HCEC 1CT (cell line): ENCODE measurements around the gene PAK5.

ENCODE experiments used
- DNase-seq: peaks from one replicate; pipeline ENCODE4 v3.0.0-alpha.2; 2017

The PAK5 gene

DNA sequence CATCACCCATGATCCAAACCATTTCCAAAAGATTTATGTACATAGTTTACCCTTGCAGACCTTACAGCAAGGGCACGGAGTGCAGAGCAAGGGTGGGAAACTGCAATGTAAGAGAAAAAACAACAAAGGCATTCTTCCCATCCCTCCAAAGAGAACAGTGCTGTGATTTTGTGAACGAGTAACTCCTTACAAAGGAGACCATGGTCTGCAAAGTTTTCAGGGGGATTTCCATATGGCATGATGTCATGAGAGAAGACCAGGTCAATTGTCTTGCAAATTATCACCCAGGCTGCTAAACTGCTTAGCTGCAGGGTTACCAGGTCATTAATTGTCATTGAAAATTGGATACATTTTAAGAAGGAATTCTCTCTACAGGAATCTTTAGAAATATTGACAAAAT lies 266.2 kb downstream of the PAK5 start:
- DNase-seq: no peak

DNA sequence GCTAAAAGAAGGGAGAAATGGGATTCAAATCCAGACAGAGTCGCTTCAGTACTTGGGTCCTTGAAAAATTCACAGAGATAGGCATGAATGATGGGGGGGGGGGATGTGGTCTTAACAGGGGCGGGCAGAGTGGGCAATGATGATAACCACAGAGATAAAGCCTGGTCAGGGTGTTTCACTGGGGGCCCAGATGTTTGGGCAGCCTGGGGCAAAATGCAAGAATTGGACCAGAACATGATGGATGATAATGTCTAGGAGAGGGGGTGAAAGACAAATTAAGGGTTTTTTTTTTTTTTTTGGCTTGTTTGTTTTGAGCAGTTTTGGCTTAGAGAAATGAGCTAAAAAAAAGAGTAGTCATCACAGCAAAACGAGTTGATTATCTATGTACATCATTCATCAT lies 267.1 kb downstream of the PAK5 start:
- no peak for DNase-seq

DNA sequence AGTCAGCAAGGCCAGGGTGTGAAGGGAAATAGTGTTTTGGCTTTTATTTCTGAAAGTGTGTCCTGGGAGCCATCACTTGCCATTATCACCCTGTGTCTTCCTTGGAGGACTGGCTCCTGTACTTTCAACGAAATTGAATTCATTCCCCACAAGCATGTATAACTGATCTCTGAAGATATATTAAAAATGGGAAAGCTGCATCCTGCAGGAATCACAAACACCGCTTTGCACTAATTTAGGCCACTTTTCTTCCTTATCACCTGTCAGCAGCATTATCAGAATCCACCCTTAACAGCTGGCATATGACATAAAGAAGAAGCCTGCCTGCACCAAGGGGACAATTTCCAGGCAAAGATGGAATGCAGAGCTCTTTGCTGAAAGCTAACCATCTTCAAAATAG lies 268.3 kb downstream of the PAK5 start:
- DNase-seq: no peak

DNA sequence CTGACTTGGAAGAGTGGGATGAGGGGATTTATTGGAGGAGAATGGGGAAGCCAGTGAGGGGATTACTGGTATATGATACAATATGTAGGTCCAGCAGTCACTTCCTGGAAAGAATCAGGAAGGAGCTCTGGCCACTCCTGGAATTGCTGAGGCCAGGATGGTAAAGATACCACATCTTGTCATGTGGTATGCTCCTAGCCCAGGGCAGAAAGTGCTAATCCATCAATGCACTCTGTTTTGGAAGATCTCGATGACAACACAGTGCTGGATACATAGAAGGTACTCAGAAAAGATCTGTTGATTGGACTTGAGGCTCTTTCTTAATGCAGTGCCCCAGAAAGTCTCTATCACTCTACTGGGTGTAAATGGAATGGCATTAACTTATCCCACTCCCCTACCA lies 271.9 kb downstream of the PAK5 start:
- DNase-seq: no peak

DNA sequence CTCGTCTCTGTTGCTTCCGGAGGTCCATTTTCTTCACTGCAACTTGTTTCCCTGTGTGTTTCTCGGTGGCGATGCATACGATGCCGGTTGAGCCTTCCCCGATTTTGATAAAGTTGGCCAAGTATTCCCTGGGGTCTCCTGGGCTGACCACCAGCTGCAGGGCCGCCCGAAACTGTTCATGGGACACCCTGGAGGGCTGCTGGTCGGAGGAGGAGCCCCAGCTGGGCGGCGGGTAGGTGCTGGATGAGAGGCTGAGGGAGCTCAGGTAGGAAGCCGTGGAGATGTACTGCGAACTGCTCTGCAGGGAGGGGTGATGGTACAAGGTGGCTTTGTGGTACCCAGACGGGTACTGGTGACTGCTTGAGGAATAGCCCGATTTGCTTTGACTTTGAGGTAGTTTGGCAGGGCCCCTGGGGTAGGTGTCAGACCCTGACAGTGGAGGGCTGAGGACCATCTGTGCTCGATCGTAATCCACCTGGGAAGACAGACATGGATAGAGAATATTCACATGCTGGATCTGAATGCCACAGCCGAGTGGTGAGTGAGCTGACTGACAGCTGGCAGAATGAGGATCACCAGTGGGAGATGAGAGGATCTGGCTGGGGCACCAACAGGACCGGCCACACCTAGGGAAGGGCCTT lies 272.8 kb downstream of the PAK5 start:
- no peak for DNase-seq

DNA sequence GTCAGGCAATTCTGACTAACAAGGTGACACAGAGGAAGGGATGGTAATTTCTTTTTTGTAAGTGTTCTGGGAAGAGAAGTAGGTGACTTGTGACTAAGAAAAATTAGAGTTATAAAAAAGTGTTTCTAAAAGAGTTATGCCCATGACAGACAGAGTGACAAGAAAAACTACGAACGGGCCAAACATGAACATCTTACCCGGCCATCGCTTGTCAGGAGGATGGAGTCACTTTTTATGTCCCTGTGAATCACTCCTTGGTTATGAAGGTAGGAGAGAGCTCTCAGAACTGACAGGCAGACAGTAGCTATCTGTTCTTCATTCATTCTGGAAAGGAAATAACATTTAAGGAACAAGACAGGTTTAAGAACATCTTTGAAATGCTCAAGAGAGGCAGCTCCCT lies 281.5 kb downstream of the PAK5 start:
- DNase-seq: no peak

DNA sequence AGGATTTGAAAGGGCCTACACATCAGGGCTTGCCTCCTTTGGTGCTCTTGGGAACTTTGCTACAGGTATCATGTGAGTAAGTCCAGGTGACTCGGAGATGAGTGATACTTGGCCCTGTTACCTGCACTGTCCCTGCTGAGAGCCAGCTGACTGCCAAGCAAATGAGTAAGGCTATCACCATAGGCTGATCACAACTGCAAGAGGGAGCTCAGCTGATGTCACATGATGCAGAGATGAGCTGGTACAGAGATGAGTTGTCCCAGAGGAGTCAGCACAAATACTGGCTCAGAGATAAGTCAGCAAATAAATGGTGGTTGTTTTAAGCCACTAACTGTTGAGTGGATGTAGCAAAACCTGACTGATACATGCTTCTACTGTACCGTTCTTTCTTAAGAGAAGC lies 283.1 kb downstream of the PAK5 start:
- DNase-seq: peak; percentile 52

DNA sequence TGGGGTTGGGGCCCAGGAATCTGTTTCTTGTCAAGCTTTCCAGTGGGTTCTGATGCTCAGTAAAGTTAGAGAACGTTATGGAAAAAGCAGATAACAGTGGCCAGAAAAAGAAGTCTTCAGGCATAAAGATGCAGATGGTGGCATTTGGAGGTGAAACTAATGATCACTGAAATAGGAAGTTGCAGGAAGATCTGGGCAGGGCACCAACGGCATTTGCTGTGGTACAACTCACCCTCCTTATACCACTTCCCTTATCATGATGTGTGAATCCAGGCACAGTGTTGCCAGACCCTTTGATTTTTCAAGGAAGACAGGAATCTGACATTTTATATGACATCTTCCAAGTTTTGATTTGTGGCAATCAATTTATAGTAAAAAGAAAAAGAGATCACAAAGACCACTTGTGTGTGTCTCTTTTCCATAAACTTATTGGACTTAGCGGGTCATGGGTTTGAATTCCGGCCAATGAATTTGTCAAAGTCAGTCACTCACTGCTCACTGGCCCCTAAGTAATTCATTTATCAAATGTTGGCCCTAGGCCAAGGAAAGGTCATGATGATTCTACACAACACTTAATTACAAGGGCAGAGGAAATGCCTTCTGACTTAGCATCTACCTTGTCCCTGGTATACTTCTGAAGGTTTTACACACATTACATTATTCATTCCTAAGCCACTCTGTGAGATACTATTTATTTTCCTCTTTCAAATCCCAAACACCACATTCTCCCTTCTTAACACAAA lies 286.9 kb downstream of the PAK5 start:
- DNase-seq: no peak

DNA sequence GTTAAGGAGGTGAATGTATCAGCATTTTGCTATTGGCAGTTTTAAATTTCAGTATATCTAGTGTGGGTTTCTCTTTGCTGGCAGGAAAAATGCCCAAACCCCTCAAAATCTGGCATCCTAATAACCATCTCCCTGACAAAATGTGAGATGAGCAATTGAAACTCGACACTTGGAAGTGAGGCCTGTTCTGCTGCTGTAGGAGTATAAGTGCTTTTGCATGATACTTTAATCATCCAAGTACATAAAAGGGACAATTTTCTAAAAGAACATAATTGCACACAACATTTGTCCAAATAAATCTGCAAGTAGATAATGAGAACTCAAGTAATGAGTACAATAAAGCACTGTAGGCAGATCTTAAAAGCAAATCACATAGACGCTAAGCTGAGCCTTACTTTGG lies 288.0 kb downstream of the PAK5 start:
- no peak for DNase-seq

DNA sequence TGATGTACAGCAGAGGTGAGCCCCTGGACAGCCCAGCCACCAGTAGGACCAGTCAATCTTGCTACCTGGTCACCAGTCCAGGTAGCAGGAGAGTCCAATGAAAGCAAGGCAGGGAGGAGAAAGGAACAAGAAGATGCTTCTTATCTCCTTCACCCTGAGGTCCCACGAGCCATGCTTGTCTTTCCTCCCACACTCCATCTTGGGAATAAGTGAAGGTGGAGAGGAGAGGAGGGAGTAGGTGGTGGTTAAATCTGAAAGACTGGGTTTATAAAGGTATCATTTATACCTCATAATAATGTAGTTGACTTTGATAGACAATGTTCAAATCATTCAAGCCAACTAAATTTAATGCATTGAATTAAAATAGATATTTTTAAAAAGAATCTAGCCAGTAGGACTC lies 288.6 kb downstream of the PAK5 start:
- DNase-seq: no peak

DNA sequence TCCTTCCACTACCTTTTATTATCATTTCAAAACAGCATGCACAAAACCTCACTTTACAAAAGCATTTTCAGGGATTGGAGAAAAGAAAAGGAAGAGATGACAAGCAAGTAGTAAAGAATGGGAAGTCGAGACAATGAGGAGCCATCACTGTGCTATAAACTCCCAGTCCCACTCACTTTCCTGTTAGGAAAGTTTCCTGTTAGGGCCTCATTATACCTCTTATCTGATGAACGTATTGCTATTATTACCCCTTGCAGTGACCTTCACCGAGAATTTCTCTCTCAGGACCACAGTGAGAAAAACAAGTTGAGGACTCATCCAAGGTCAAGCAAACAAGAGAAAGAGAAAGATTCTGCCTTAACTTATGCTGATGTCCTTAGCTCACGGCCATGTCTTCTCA lies 295.7 kb downstream of the PAK5 start:
- DNase-seq: no peak

DNA sequence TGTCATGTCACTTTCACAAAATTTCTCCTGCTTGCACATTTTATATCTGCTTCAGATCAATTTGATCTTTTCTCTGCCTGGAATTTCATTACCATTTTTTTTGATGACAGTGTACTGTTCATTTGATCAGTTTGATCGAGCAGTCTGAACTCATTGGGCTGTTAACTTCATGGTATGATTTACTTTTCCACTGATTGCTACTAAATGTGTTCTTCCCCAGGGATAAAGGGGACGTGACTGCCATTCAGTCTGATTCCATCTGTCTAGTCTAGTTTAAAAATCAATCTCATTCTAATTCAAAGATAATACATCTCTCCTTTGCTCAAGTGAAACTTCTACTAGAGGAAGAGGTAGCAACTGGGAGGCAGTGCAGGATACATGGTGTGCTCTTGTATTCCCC lies 303.4 kb downstream of the PAK5 start:
- no peak for DNase-seq

DNA sequence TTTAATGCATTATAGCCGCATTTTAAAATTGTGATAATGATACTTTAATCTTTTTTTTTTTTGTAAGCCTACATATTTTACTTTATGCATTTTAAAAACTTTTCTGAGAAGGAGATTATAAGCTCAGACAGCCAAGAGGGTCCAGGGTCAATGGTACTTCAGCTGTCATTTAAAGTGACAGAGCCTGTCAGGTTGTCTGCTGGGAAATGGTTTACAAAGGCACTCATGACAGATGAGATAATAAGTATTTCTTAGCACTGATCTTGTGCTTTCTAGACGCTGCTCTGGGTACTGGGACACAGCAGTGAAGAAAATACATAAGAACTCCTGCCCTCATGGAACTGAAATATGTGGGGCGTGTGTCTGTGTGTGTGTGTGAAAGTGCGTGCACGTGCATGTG lies 304.9 kb downstream of the PAK5 start:
- no peak for DNase-seq

DNA sequence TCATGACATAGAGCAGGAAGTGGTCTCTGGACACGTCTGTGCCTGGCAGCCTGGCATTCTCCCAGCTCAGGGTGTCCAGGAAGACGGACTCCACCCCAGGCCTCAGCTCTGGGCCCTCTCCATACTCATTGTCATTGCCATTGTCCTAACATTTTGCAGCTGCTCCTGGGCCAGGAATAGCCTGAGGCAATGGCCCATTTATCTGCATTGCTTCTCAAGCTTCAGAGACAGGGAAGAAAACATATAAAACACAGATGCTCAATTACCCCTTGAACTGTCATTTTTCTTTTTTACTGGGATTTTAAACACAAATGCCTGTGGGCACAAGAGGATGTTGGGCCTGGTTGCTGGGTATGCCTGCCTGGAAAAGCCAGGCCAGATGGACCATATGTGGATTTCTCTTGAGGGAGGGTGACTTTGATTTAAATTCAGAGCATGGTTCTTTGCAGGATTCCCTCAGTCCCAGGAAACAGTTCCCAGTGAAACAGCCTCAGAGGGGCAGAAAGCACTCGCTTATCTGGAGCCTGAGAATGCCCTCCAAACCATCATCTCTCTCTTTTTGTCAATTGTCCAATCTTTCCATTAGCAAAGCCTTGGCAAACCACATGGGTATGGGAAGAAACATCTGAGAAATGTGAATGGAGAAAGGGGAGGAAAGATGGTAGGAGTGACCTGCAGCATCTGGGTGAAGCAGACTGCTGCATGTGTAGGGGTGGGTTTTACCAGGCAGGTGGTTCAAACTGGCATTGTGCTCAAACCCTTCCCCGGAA lies 306.6 kb downstream of the PAK5 start:
- no peak for DNase-seq

DNA sequence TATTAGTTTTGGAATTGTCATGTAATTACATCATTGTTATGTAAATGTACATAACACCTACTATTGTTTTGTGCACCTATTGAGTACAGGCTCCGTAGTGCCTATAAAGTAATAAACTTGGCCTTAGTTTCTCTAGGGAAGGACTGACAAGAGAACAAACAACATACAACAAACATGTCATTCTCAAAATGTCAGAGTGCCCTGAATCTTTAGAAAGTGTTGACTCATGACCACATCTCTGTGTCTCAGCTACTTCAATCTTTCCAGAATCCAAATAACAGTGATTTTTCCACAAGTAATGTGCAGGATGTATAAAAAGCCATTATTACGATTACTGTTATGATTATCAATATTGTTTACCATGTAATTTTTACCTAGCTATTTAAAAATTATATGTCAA lies 307.3 kb downstream of the PAK5 start:
- no peak for DNase-seq

DNA sequence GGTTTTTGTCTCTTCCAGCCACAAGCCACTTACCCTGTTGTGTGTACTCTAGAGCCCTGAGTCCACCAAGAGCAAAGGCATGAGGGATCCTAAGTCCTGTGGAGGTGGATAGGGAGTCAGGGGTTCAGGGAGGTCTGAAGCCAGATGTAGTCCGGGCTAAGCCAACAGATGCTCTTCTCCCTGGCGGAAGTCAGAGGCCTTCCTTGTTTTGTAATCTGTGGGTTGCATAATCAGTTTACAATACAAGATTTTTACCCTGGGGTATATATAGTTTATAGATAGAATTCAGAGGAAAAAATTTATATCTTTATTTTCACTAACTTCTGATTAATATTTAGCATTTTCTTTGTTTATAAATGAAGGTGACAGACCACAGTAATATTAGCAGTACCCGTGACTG lies 315.2 kb downstream of the PAK5 start:
- no peak for DNase-seq

DNA sequence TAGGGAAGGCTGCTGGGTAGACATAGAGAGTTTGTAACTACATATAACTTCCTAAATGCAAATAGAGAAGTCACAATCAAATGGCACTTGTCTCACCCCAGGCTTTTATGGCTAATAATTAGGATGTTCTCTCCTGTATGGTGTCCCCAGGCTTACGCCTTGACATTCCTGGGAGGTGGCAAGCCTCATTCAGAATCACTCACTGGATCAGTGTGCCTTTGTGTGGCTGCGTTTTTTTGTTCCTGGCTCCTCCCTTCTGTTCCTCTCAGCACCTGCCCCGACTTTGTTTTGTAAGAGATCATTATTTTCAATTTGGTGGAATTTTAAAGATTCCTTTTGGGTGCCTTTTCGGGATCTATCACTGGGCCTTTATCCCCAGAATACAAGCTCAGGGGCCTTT lies 318.8 kb downstream of the PAK5 start:
- DNase-seq: no peak

DNA sequence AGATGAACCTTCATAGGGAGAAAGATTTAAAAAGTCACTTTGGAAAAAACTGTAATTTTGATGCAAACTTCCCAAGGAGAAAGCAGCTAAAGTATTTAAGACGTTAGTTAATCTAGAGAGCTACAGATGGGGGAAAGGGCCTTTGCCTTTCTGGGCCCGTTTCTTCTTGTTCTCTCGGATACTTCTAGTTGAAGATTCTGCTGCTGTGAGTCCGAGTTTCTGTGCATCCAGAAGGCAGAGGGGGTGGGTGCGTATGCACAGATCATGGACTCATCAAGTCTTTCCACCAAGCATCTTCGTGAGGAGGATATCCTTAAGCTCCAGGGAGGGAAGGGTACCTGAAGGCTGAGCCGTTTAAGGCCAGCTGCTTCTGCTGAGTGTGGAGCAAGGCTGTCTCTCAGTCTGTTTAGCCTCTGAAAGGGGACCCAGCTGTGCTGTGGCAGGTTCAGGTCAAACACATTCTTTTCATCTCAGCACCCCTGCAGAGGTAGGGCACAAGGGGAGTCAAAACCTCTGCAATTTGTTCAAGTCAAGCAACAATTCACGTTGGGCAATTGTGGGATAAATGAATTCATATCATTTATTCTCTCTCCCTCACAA lies 320.2 kb downstream of the PAK5 start:
- DNase-seq: no peak

DNA sequence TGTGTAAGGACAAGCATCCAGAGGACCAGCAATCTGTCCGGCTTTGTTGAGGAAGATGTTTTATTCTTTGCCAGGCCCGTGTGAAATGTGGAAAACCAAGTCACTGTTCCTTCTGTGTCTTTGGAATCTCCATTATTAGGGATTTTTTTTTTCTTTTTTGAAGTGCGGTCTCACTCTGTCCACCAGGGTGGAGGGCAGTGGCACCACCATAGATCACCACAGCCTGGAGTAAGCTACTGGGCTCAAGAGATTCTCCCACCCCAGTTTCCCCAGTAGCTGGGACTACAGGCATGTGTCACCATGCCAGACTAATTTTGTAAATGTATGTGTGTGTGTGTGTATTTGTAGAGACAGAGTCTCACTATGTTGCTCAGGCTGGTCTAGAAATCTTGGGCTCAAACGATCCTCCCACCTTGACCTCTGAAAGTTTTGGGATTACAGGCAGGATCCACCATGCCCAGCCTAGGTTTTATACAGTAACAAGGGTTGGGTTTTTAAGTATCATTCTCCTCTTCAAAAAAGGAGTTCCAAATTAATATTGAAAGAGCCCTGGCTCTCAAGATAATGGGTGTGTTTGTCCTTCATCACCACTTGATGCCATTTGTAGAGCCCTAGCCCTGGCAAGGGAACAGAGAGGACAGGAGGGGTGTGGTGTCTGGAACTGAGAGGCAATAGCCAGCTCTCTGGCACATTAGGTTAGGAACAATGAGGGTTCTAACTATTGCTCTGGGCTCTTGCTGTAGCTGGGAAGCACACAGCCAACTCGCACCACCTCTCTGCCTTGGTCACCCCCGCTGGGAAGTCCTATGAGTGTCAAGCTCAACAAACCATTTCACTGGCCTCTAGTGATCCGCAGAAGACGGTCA lies 321.3 kb downstream of the PAK5 start:
- DNase-seq: no peak

DNA sequence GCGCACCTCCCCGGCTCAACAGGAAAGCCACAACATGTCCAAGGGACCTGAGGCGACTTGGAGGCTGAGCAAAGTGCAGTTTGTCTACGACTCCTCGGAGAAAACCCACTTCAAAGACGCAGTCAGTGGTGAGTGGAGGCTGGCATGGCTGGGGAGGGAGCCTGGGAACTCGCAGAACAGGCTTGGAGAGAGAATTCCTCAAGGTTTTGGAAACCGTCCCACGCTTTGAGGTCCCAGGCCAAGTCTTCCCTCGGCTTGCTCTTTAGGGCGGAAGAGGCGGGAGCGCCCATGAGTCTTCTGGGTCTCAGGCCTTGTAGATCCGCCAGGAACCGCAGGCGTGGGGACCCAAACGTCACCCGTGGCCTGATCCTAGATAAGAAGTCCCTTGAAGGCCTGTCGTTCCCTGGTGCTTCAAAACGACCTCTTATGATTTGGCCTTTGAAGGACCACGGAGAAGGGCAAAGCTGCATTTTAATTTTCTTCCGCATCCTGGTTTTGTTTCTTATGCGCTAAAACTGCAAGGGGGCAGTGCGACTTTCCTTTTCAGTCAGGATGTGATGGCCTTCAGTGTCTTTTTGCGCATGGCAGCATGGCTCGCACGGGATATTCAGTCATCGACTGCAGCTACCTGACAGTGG lies 322.5 kb downstream of the PAK5 start:
- DNase-seq: no peak

DNA sequence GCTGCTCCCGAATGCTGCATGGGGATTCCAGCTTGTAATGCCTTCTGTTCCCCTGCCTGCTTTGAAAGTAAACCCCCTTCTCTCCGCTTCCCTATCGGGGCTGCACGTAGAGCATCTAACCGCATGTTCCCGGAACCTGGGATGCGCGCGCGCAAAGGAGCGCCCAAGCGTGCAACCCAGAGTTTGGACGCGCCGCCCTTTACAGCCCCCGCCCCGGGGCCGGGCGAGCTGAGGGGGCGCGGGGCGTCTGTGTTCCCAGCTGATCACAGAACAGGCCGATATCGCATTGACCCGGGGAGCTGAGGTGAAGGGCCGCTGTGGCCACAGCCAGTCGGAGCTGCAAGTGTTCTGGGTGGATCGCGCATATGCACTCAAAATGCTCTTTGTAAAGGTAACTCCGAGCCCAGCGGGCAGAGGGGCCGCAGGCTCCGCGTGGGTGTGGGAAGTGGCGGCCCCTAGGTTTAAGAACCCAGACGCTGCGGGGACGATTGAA lies 323.1 kb downstream of the PAK5 start:
- DNase-seq: no peak

DNA sequence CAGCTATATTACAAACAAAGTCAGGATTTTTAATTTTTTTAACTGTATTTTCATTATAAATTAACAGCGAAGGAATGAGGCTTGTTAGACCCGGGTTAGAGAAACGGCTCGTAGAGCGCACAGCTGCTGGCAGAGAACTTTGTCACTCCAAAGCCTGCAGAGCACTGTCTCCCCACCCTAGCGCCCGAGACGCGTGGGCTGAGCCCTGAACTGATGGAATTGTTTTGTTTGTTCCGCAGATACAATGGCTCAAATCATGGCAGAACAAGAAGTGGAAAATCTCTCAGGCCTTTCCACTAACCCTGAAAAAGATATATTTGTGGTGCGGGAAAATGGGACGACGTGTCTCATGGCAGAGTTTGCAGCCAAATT lies 323.7 kb downstream of the PAK5 start:
- DNase-seq: no peak
